HG03066 (cell line): ENCODE results near the gene DAGLA.

ENCODE experiments used
- ATAC-seq: cut with Tn5 transposase; IDR thresholded peaks from one replicate; pipeline ENCODE4 v1.9.1; 2021; ENCODE audit warnings: low read depth; ENCODE audit not compliant: unreplicated experiment

Gene DAGLA

GRCh38 chr11:61775606-61776554 lies 95.7 kb downstream of the DAGLA start:
- no peak for ATAC-seq

GRCh38 chr11:61776561-61777075 lies 96.4 kb downstream of the DAGLA start:
- no peak for ATAC-seq

DNA sequence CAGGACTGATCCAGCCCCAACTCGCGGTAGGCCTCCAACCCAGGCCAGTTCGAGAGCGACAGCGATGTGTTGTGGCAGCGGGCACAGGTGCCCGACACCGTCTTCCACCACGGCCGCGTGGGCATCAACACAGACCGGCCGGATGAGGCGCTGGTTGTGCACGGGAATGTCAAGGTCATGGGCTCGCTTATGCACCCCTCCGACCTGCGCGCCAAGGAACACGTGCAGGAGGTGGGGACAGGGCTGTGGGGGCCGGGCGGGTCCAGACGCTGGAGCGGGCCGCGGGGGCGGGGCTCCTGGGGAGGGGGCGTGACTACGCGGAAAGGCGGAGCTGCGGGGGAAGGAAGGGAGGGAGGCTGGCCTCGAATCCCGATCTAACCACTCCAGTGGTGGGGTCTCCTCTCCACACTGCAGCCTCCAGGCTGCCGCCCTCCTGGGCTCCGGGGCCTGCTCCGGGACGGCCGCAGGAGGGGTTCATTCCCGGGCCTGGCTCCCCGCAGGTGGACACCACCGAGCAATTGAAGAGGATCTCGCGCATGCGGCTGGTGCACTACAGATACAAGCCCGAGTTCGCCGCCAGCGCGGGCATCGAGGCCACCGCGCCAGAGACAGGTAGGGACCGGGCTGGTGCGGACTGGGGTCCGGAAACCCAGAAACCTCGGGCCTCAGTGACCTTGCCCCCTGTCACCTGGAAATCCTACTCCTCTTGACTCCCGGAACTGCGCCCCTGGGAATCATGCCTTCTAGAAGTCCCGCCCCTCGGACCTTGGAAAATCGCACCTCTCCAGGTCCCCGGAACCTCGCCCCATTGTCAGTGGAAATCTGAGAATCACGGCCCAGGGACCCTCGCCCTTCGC lies 97.3 kb downstream of the DAGLA start:
- no peak for ATAC-seq

DNA sequence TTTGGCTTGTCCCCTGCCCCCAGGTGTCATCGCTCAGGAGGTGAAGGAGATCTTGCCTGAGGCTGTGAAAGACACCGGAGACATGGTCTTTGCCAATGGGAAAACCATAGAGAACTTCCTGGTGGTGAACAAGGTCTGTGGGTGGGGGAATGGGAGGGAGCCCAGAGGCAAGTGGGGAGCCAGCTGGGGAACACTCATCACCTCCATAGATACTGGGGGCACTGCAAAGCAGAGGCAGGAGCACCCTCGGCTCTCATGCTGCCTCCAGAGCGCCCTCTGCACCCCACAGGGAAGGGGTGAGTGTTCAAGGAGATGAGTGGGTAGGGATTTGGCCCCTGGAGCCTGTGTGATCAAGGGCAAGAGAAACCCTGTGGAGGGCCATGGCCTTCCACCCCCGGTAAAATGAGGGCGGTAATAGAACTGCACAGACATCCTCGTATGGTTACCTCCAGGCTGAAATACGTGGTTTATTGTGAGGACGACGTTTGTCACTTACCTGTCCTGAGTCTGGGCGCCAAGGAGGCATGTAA lies 98.2 kb downstream of the DAGLA start:
- no peak for ATAC-seq

- no peak for ATAC-seq
These were observed 98.9 kb downstream of the DAGLA start for GRCh38 chr11:61778920-61779650.

GRCh38 chr11:61779666-61780525 lies 99.7 kb downstream of the DAGLA start:
- no peak for ATAC-seq

DNA sequence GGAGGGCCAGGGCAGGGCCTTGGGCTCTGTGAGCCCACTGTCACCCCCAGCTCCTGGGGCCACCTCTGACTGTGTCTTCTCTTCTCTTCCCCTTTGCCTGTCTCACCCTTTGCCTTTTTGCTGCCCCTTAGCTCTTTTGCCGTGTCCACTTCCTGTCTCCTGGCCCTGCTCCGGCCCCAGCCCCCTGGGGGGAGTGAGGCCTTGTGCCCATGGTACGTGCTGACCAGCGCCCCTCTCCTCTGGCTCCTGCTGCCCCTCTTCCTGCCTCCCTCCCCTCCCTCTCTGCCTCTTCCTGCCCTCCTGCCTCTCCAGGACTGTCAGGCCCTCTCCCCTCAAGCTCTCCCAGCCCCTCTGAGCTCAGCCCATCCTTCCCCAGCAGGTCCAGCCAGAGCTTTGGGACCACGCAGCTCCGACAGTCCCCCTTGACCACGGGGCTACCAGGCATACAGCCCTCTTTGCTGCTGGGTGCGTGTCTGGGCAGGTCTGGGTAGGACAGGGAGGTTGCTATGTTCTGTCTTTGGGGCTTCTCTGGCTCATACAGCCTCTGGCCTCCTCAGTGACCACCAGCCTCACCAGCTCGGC lies 100.5 kb downstream of the DAGLA start:
- ATAC-seq: no peak

DNA sequence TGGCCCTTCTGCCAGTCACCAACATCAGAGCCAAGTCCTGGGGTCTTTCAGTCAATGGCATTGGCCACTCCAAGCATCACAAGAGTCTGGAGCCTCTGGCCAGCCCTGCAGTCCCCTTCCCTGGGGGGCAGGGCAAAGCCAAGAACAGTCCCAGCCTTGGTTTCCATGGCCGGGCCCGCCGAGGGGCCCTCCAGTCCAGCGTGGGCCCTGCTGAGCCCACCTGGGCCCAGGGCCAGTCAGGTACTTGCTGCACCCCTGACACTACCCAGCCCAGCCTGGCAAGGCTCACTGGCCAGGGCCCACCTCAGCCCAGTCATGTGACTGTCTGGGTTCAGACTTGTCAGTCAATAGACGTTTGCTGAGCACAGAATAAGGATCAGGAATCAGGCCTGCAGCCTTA lies 101.4 kb downstream of the DAGLA start:
- ATAC-seq: no peak

- no peak for ATAC-seq
These were observed 102.1 kb downstream of the DAGLA start for GRCh38 chr11:61782299-61782698.

DNA sequence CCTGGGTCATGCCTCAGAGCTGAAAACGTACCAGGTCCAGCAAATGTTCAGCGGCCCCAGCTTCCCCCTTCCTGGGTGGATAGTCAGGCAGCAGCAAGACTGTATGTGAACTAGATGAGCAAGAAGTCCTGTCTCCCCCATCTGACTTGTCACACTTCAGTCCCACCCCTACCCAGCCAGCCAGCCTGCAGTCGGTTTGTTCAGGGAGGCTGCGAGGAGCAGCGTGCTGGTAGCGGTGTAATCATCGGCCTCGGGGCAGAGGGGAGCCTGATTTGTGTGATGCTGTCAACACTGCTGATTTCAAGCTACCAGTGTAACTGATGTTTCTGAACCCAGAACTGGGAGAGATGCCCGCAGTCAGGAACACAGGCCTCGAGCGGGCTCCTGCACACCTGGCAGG lies 102.7 kb downstream of the DAGLA start:
- ATAC-seq: no peak

DNA sequence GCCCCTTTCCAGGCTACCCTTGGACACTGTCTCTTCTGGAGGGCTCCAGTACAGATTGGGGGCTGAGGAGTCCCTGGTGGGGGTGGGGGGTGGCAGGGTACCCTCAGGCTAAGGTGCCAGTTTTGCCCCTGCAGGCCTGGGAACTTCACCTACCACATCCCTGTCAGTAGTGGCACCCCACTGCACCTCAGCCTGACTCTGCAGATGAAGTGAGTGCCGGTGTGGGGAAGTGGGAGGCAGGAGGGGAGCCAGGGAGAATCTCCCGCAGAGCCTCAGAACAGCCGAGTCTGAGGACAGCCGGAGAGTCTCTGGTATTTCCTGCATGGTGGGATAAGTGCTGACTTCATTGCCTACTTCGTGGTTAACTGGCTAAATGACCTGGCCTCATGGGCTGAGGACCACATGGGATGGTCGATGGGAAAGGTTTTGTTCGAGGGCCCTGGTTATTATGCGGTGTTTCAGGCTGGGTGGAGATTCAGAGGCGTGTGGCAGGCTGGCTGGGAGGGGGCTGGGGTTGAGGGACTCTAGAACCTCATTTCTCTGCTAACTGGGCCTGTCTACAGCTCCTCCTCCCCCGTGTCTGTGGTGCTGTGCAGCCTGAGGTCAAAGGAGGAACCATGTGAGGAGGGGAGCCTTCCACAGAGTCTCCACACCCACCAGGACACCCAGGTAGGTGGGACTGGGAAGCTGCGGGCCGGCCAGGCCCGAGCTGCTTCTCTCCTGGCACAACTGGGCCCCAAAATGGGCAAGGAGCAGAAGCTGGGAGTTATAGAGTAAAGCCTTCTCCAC lies 103.7 kb downstream of the DAGLA start:
- no peak for ATAC-seq

- no peak for ATAC-seq
These were observed 104.3 kb downstream of the DAGLA start for GRCh38 chr11:61784506-61784805.

GRCh38 chr11:61785837-61786402 lies 105.7 kb downstream of the DAGLA start:
- ATAC-seq: no peak

DNA sequence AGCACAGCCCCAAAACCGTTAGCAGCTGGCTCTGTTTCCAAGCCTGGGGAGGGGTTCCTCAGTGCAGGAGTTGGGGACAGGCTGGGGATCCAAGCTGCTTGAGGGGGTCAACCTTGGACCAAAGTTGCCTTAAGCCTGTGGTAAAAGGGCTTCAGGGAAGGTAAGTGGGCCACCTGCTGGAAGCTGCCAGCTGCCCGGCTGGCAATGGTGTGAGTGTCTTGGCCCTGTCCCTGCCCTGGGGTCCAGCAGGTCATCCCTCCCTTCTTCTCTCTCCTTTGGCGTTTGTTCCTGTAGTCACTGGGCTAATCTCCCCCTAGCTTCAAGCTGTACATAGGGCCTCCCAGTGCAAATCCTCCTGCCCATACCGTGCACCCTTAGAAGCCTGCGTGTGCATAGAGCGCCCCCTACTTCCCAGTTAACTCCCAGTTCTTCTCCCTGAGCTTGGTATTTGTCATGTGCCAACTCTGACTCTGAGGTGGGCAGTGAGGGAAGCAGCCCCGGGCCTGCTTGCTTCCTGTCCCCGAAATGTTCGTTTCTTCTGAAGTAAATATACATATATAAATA lies 107.8 kb downstream of the DAGLA start:
- ATAC-seq: no peak

DNA sequence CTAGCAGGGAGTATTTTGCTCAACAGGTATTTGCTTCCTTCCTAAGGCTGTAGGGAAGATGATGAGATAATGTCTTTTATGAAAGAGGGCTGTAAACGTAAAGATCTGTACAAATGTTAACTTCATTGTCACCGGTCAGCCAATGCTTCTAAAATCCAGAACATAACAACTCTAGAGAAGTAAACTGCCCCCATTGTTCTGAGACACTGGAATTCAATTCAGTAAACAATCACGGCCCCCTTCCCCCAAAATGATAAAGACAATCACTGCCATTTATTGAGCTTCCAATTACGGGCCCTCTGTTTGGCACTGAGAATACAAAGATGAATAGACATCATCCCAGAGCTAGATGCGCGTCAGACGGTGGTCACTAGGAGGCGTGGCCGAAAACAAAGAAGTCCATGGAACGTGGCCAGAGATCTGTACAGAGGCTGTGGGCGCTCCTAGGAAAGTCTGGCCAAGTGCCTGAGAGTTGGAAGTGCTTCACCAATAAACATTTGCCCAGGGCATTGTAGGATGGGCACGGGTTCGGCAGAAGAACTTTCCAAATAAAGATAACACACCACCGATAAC lies 111.6 kb downstream of the DAGLA start:
- peak; percentile 25 for ATAC-seq

DNA sequence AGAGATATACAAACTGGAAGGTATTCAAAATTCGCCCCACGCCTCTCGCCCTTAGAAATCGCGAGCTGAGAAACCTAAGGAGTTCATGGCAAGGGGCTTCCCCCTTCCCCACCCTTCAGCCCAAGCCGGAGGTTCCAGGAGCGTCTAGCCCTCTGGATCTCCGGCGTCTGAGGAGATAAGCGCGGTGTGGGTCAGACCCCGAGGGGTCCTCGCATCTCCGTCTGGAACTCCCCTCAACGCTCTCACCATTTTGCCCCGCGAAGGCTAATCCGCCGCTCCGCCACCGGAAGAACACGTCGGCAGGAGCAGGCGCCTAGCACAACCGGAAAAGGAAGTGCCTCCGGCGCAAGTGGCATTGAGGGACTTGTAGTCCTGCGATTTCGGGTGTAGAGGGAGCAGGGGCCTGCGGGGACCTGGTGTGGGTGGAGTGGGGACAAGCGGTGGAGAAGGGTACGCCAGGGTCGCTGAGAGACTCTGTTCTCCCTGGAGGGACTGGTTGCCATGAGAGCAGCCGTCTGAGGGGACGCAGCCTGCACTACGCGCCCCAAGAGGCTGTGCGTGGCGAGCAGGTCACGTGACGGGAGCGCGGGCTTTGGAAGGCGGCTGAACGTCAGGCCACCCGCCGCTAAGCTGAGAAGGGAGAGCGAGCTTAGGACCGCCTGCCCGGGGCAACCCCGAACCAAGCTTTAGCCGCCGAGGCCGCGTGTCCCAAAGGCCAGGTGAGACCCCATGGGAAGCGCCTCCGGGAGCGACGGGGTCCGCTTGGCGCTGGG lies 112.3 kb downstream of the DAGLA start, which contains the start of the genes FEN1 and TMEM258:
TSS of gene FEN1 (plus strand) at position 602 of the 773 bp plus-strand sequence. CDS start 2,451 bp downstream, outside the sequence.
TSS of gene TMEM258 (minus strand) at position 290 of the 773 bp plus-strand sequence. CDS start at position 249, 41 bp downstream.
- ATAC-seq: peak; percentile 77
